Adrenal gland (tissue), 12 donors: ENCODE measurements around the gene GPR132. TPM values are rescaled to one million over a fixed set of nuclear protein-coding genes. Genes with fewer than 3 reads are reported as not detected.

ENCODE experiments used
- DNase-seq, 7 donors: peaks; one replicate each; pipeline ENCODE4 v3.0.0-alpha.2; 2019 to 2020
- H3K27ac ChIP-seq, 5 donors: fragments of 200-600 bp; sonication (generic) in 4 of 5; 1 replicate in 3 of 5; 2 replicates in 2 of 5; pipeline versions ENCODE4 v1.5.1 to v1.8.0; 2016 to 2020; ENCODE audit warnings: mild to moderate bottlenecking in 1 of 5
- H3K27me3 ChIP-seq: fragments of 200-600 bp; 2 replicates; pipeline ENCODE4 v1.8.0; 2021
- H3K36me3 ChIP-seq, 2 donors: fragments of 200-600 bp; replicated peaks in 1 of 2; 1 replicate in 1 of 2; 2 replicates in 1 of 2; pipeline versions ENCODE4 v1.5.1 to v1.8.0; 2018 to 2022
- H3K4me1 ChIP-seq, 2 donors: fragments of 200-600 bp; replicated peaks in 1 of 2; 1 replicate in 1 of 2; 2 replicates in 1 of 2; pipeline versions ENCODE4 v1.5.1 to v1.8.0; 2018 to 2021
- H3K4me3 ChIP-seq, 4 donors: fragments of 200-600 bp; sonication (generic) in 3 of 4; one replicate each; pipeline ENCODE4 v1.5.1; 2016 to 2018
- H3K9me3 ChIP-seq, 3 donors: fragments of 200-600 bp; sonication (generic) in 1 of 3; replicated peaks in 1 of 3; 1 replicate in 2 of 3; 2 replicates in 1 of 3; pipeline versions ENCODE4 v1.5.1 to v1.8.0; 2016 to 2021
- CTCF ChIP-seq, 6 experiments: fragments of 450-650 bp in 4 of 6; fragments of 200-600 bp in 2 of 6; sonication (generic) in 1 of 6; IDR thresholded peaks; 1 replicate in 5 of 6; 2 replicates in 1 of 6; pipeline versions ENCODE4 v1.5.1 to v1.8.0; 2016 to 2021; ENCODE audit warnings: antibody characterized with exemption in 6 of 6, mild to moderate bottlenecking in 2 of 6, moderate library complexity in 1 of 6
- POLR2A ChIP-seq, 2 donors: fragments of 450-650 bp; IDR thresholded peaks; one replicate each; pipeline ENCODE4 v1.6.1; 2017; ENCODE audit warnings: antibody characterized with exemption in 2 of 2, mild to moderate bottlenecking in 2 of 2, moderate library complexity in 1 of 2
- WGBS, 4 donors: extraction: QIAGEN DNeasy Blood & Tissue Kit in 2 of 4; methylation state at CpG; one replicate each; pipeline versions ENCODE4 v1.1.5 to v1.1.7; 2013 to 2017; 5-methylcytosine and 5-hydroxymethylcytosine counted together
- intact Hi-C, 2 donors: fragments of 100-400 bp; cut with DNase I; formaldehyde crosslinking; loops; one replicate each; pipeline versions ENCODE4 v1.14.1 to v1.15.0; 2022 to 2023
- polyA plus RNA-seq, 3 donors: library from polyadenylated mRNA; stranded (reverse); fragments of 200-250 nt in 2 of 3; fragments of 350-450 nt in 1 of 3; fragmentation: Illumina TruSeq in 1 of 3; extraction: RNeasy Lipid Tissue Mini Kit (QIAGEN cat#74804) in 1 of 3; gene quantifications; one replicate each; pipeline ENCODE4 v1.2.3, GENCODE V29; 2013 to 2014
- total RNA-seq, 9 donors: library from RNA; depleted of rRNA in 4 of 9; stranded (reverse); fragments of >200 nt in 4 of 9; fragments of 120-200 nt in 1 of 9; fragmentation: NEBNext Ultra II Directional in 1 of 9; extraction: Animal tissue kit (Norgen Biotek cat#: 25700) in 1 of 9; gene quantifications; one replicate each; pipeline versions ENCODE4 v1.1.0 to v1.2.4, GENCODE V29; 2013 to 2023
- donor health status: healthy with polysubstance abuse.
- donor health status: Bipolar disorder and iron deficiency.
- donor health status: DM: yes; HTN: yes; CAD: no.
- donor health status: DM: no; HTN: no; CAD: no.
- donor health status: DM: no; HTN: no; CAD: no.
- donor health status: DM: yes; HTN: yes; CAD: no.

GPR132 gene
- total and polyA plus RNA-seq, 12 donors = 0.17 to 11.7 (median 1.6) TPM

- WGBS, 4 donors = 0 to 6% (median 1%) methylated on average over 3 to 45 of the region's 45 CpGs
- H3K4me3 ChIP-seq = peak overlapping the region in 2 of 4 donors; percentile 4 to 53
- peaks cover 13% of the 10 kb centered on the region for H3K27me3 ChIP-seq
- peaks cover 0 to 18% of the 10 kb centered on the region in 2 donors for H3K4me1 ChIP-seq
- peak; percentile 56 to 79 (median 66) for DNase-seq
- no peaks in the 10 kb centered on the region for H3K9me3 ChIP-seq
- TF ChIP-seq POLR2A (IDR thresholded peaks at IDR 0.05) (no peak), CTCF (IDR thresholded peaks at IDR 0.05) (peak; percentile 47 to 82 (median 58))
- H3K27ac ChIP-seq = peak overlapping the region in 1 of 5 donors; percentile 76
- no peaks in the 10 kb centered on the region for H3K36me3 ChIP-seq
- intact Hi-C loops = no loop called here
Measured at GRCh38 chr14:105086833-105087307, 21.6 kb upstream of the GPR132 start.

GRCh38 chr14:105085766-105086165 lies 20.5 kb upstream of the GPR132 start:
- Histone ChIP-seq H3K36me3 (no peaks in the 10 kb centered on the region), H3K27ac (no peak overlapping the region), H3K27me3 (peaks cover 13% of the 10 kb centered on the region), H3K4me3 (no peak overlapping the region), H3K9me3 (no peaks in the 10 kb centered on the region), H3K4me1 (peaks cover 0 to 12% of the 10 kb centered on the region in 2 donors)
- intact Hi-C loops = no loop called here
- 59 to 80% (median 69%) methylated on average over 4 to 5 of the region's 5 CpGs for WGBS, 4 donors
- peak in 3 of 7 donors; percentile 4 to 37 (median 24) for DNase-seq
- no peak for TF ChIP-seq POLR2A (IDR thresholded peaks at IDR 0.05)
- TF ChIP-seq CTCF (IDR thresholded peaks at IDR 0.05) = no peak

- WGBS, 4 donors = 57 to 71% (median 67%) methylated on average over 9 to 14 of the region's 14 CpGs
- H3K27ac ChIP-seq = no peak overlapping the region
- peaks cover 13% of the 10 kb centered on the region for H3K27me3 ChIP-seq
- no peak overlapping the region for H3K4me3 ChIP-seq
- intact Hi-C loops = no loop called here
- TF ChIP-seq CTCF (IDR thresholded peaks at IDR 0.05) (no peak), POLR2A (IDR thresholded peaks at IDR 0.05) (no peak)
- peak in 2 of 7 donors; percentile 4 to 22 for DNase-seq
- peaks cover 0 to 12% of the 10 kb centered on the region in 2 donors for H3K4me1 ChIP-seq
- H3K9me3 ChIP-seq = no peaks in the 10 kb centered on the region
- no peaks in the 10 kb centered on the region for H3K36me3 ChIP-seq
Measured at GRCh38 chr14:105084741-105085571, 19.7 kb upstream of the GPR132 start.

- Histone ChIP-seq H3K27me3 (peaks cover 13% of the 10 kb centered on the region), H3K27ac (no peak overlapping the region), H3K4me3 (no peak overlapping the region), H3K4me1 (peaks cover 0 to 12% of the 10 kb centered on the region in 2 donors), H3K9me3 (no peaks in the 10 kb centered on the region), H3K36me3 (no peaks in the 10 kb centered on the region)
- intact Hi-C loops = no loop called here
- TF ChIP-seq CTCF (IDR thresholded peaks at IDR 0.05) = no peak
- no peak for TF ChIP-seq POLR2A (IDR thresholded peaks at IDR 0.05)
- WGBS, 4 donors = 49 to 70% (median 59%) methylated on average over 2 to 4 of the region's 4 CpGs
- peak in 2 of 7 donors; percentile 3 to 4 for DNase-seq
Measured at GRCh38 chr14:105083926-105084685, 18.9 kb upstream of the GPR132 start.
